WI38 (cell line): Measurements from ENCODE around the gene BRPF3.

ENCODE experiments used
- H3K4me3 ChIP-seq: 2 replicates; pipeline ENCODE4 v1.5.1; 2011; ENCODE audit warnings: low read depth, mild to moderate bottlenecking, control low read depth, low read length
- CTCF ChIP-seq: IDR thresholded peaks from 2 replicates; pipeline ENCODE4 v1.5.1; 2012; ENCODE audit warnings: low read depth, mild to moderate bottlenecking, control low read depth, low read length

The BRPF3 gene

GRCh38 chr6:36243562-36244212 is 47.1 kb downstream of the BRPF3 start:
- TF ChIP-seq CTCF = no peak
- no peak overlapping the region for H3K4me3 ChIP-seq

GRCh38 chr6:36244641-36245280 is 48.2 kb downstream of the BRPF3 start:
- no peak overlapping the region for H3K4me3 ChIP-seq
- TF ChIP-seq CTCF = no peak

GRCh38 chr6:36245572-36246061 is 49.1 kb downstream of the BRPF3 start:
- no peak for TF ChIP-seq CTCF
- H3K4me3 ChIP-seq = no peak overlapping the region

GRCh38 chr6:36246506-36247268 is 50.1 kb downstream of the BRPF3 start:
- no peak for TF ChIP-seq CTCF
- H3K4me3 ChIP-seq = no peak overlapping the region

- no peak overlapping the region for H3K4me3 ChIP-seq
- TF ChIP-seq CTCF = no peak
Observed at GRCh38 chr6:36247693-36248092, 51.1 kb downstream of the BRPF3 start.

GRCh38 chr6:36248980-36249379 is 52.4 kb downstream of the BRPF3 start:
- H3K4me3 ChIP-seq = no peak overlapping the region
- TF ChIP-seq CTCF = no peak

GRCh38 chr6:36249536-36249935 is 53.0 kb downstream of the BRPF3 start:
- no peak for TF ChIP-seq CTCF
- no peak overlapping the region for H3K4me3 ChIP-seq
